Uterus (tissue), 4 donors: ENCODE data around the gene ZIC1. TPM values are rescaled to one million over a fixed set of nuclear protein-coding genes. Genes with fewer than 3 reads are reported as not detected.
A peak's percentile ranks its signal among the peaks of the same experiment; 100 is the strongest.

Experiments used
- DNase-seq, 2 donors: peaks; one replicate each; pipeline ENCODE4 v3.0.0-alpha.2; 2019 to 2020
- H3K27ac ChIP-seq, 2 donors: fragments of 200-600 bp; sonication (generic); 1 replicate in 1 of 2; 2 replicates in 1 of 2; pipeline ENCODE4 v1.5.1; 2016 to 2018
- H3K27me3 ChIP-seq, 2 donors: fragments of 200-600 bp; sonication (generic); one replicate each; pipeline ENCODE4 v1.5.1; 2018 to 2019; ENCODE audit warnings: control low read depth in 1 of 2
- H3K36me3 ChIP-seq, 2 donors: fragments of 200-600 bp; sonication (generic); one replicate each; pipeline ENCODE4 v1.5.1; 2019; ENCODE audit warnings: control low read depth in 1 of 2
- H3K4me1 ChIP-seq, 2 donors: fragments of 200-600 bp; sonication (generic); one replicate each; pipeline ENCODE4 v1.5.1; 2018 to 2019; ENCODE audit warnings: control low read depth in 1 of 2
- H3K4me3 ChIP-seq, 2 donors: fragments of 200-600 bp; sonication (generic); 1 replicate in 1 of 2; 2 replicates in 1 of 2; pipeline ENCODE4 v1.5.1; 2018 to 2019; ENCODE audit warnings: mild to moderate bottlenecking in 1 of 2
- H3K9me3 ChIP-seq, 2 donors: fragments of 200-600 bp; sonication (generic); one replicate each; pipeline ENCODE4 v1.5.1; 2019; ENCODE audit warnings: control low read depth in 1 of 2
- CTCF ChIP-seq, 4 experiments: fragments of 200-600 bp in 2 of 4; fragments of 450-650 bp in 2 of 4; sonication (generic) in 2 of 4; IDR thresholded peaks; one replicate each; pipeline ENCODE4 v1.5.1; 2016 to 2019; ENCODE audit warnings: antibody characterized with exemption in 4 of 4, mild to moderate bottlenecking in 2 of 4, moderate library complexity in 1 of 4
- POLR2A ChIP-seq, 2 donors: fragments of 450-650 bp; IDR thresholded peaks; one replicate each; pipeline ENCODE4 v1.6.1; 2016; ENCODE audit warnings: antibody characterized with exemption in 2 of 2, mild to moderate bottlenecking in 1 of 2, moderate library complexity in 1 of 2
- intact Hi-C: fragments of 100-400 bp; cut with DNase I; formaldehyde crosslinking; loops from one replicate; pipeline ENCODE4 v1.15.1; 2023; ENCODE audit warnings: low total_unique reads
- total RNA-seq, 4 donors: library from RNA; depleted of rRNA in 3 of 4; stranded (reverse); fragments of >200 nt in 3 of 4; gene quantifications; one replicate each; pipeline versions ENCODE4 v1.1.0 to v1.2.4, GENCODE V29; 2014 to 2023
- donor health status: DM: yes; HTN: yes; CAD: no.

The ZIC1 gene
- total RNA-seq, 4 donors from 2014 or later: not detected

- H3K27me3 ChIP-seq: peaks cover 21 to 97% of the 10 kb centered on the region in 2 donors
- H3K27ac ChIP-seq: no peak overlapping the region
- intact Hi-C loops: no loop called here
- no peak for TF ChIP-seq POLR2A (IDR thresholded peaks at IDR 0.05)
- TF ChIP-seq CTCF (IDR thresholded peaks at IDR 0.05): no peak
- H3K4me1 ChIP-seq: peaks cover 0 to 8% of the 10 kb centered on the region in 2 donors
- no peak for DNase-seq
- H3K9me3 ChIP-seq: no peaks in the 10 kb centered on the region
- H3K36me3 ChIP-seq: no peaks in the 10 kb centered on the region
- no peak overlapping the region for H3K4me3 ChIP-seq
Observed at GRCh38 chr3:147417551-147418295, 8.6 kb downstream of the ZIC1 start.

DNA sequence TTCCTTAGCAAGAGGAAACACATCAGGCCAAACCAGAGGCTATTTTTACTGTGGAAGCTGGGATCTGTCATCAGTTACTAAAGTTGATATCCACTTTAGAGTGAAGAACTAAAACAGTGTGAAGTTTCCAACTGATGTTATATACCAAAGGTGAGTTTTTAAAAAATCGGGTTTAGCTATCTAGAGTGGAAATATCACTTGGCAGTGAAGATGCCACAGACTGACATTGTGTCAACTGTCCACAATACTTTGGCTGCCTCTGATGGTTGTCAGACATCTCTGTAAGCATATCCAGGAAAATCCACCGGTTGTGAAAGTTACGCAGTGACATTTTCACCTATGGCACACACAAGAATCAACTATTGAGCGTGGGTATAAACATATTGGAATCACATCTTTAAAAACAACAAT lies 9.2 kb downstream of the ZIC1 start:
- Histone ChIP-seq H3K27ac (no peak overlapping the region), H3K9me3 (no peaks in the 10 kb centered on the region), H3K27me3 (peaks cover 25 to 97% of the 10 kb centered on the region in 2 donors), H3K4me1 (peaks cover 0 to 8% of the 10 kb centered on the region in 2 donors), H3K4me3 (no peak overlapping the region), H3K36me3 (no peaks in the 10 kb centered on the region)
- intact Hi-C loops: no loop called here
- TF ChIP-seq CTCF (IDR thresholded peaks at IDR 0.05) (no peak), POLR2A (IDR thresholded peaks at IDR 0.05) (no peak)
- no peak for DNase-seq

GRCh38 chr3:147418808-147419701 lies 9.9 kb downstream of the ZIC1 start:
- TF ChIP-seq POLR2A (IDR thresholded peaks at IDR 0.05) (no peak), CTCF (IDR thresholded peaks at IDR 0.05) (no peak)
- no peaks in the 10 kb centered on the region for H3K36me3 ChIP-seq
- no peak overlapping the region for H3K27ac ChIP-seq
- no peaks in the 10 kb centered on the region for H3K9me3 ChIP-seq
- H3K4me3 ChIP-seq: peak overlapping the region in 1 of 2 donors; percentile 8
- H3K27me3 ChIP-seq: peaks cover 27 to 99% of the 10 kb centered on the region in 2 donors
- intact Hi-C loops: no loop called here
- H3K4me1 ChIP-seq: peaks cover 0 to 8% of the 10 kb centered on the region in 2 donors
- DNase-seq: peak in 1 of 2 donors; percentile 45

DNA sequence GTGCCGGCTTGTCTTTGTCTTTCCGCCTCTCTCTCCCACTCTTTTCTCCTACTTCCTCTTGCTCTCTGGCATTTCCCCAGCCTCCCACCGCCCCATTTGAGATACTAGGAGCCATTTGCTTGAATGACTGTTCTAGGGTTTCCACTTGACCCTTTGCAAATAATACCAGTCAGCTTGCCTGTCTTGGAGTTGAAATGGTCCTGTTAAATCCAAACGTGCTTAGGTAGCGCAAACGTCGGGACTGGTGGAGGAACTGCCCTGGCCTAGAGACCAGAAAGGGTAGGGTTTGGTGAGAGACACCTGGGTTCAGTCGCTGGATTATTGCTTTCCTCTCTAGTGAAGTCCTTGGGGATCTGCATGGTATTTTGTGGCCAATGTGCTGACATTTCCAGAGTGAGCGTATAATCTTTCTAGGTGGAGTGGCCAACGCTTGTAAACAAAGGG lies 10.6 kb downstream of the ZIC1 start:
- Histone ChIP-seq H3K4me1 (peaks cover 0 to 8% of the 10 kb centered on the region in 2 donors), H3K27ac (no peak overlapping the region), H3K36me3 (no peaks in the 10 kb centered on the region), H3K27me3 (peaks cover 27 to 99% of the 10 kb centered on the region in 2 donors), H3K4me3 (no peak overlapping the region), H3K9me3 (no peaks in the 10 kb centered on the region)
- intact Hi-C loops: no loop called here
- DNase-seq: no peak
- TF ChIP-seq POLR2A (IDR thresholded peaks at IDR 0.05) (no peak), CTCF (IDR thresholded peaks at IDR 0.05) (no peak)
